NOMO-1 (cell line): Measurements from ENCODE around the gene CFAP73.
A peak's percentile ranks its signal among the peaks of the same experiment; 100 is the strongest.
"Not testable (repeated sequence)": the region's sequence is repeated elsewhere in the genome, so short reads cannot be mapped to it uniquely, and the experiment has no call there.

Experiments used
- DNase-seq, 2 experiments: peaks; one replicate each; lab custom pipeline; 2025; ENCODE audit not compliant: unreplicated experiment in 2 of 2; lab: John Stamatoyannopoulos, UW

Gene CFAP73

GRCh38 chr12:113140706-113141105, 8.8 kb upstream of the CFAP73 start:
- no peak for DNase-seq

- not testable (repeated sequence) for DNase-seq
Observed at GRCh38 chr12:113141716-113142115, 7.8 kb upstream of the CFAP73 start.

GRCh38 chr12:113142173-113142885, 7.2 kb upstream of the CFAP73 start:
- peak; percentile 79 to 83 for DNase-seq

DNA sequence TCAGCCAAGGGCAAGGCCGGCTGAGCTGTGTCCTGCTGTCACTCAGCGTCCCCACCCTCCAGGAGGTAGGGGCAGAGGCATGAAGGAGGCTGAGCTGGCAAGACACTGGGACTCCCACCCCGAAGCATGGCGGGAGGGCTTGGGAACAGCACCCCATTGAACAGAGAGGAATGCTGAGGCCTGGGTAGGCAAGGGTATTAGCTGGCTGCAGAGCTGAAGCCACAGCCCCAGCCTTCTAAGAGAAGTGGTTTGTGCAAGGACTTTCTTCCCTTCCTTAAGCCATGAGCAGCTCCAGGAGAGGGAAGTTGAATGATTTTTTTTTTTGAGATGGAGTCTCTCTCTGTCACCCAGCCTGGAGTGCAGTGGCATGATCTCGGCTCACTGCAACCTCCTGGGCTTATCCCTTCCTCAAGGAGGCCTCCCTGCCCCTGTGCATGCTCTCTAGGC, 6.6 kb upstream of the CFAP73 start:
- peak in 1 of 2 experiments; percentile 52 for DNase-seq

- no peak for DNase-seq
Observed at GRCh38 chr12:113143959-113144358, 5.6 kb upstream of the CFAP73 start.

- DNase-seq: no peak
Observed at GRCh38 chr12:113144806-113145205, 4.7 kb upstream of the CFAP73 start.

- DNase-seq: no peak
Observed at GRCh38 chr12:113145720-113146551, 3.6 kb upstream of the CFAP73 start.

- no peak for DNase-seq
Observed at GRCh38 chr12:113146999-113147398, 2.5 kb upstream of the CFAP73 start.

DNA sequence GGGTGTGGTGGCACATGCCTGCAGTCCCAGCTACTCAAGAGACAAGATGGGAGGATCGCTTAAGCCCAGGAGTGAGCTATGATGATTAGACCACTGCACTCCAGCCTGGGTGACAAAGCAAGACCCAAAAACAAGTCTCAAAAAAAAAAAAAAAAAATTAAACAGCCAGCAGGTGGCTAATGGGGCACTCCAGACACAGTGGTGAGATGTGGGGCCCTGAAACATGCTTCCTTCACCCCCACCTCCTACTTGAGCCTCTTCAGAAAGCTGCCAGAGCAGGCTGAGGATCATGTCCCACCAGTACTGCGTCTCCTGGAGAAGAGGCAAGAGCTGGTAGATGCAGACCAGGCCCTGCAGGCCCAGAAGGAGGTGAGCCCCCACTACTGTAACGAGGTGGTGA, 2.1 kb downstream of the CFAP73 start:
- no peak for DNase-seq

- no peak for DNase-seq
Observed at GRCh38 chr12:113152196-113152834, 2.8 kb downstream of the CFAP73 start.

GRCh38 chr12:113152835-113153814, 3.6 kb downstream of the CFAP73 start:
- peak; percentile 66 to 72 for DNase-seq

DNA sequence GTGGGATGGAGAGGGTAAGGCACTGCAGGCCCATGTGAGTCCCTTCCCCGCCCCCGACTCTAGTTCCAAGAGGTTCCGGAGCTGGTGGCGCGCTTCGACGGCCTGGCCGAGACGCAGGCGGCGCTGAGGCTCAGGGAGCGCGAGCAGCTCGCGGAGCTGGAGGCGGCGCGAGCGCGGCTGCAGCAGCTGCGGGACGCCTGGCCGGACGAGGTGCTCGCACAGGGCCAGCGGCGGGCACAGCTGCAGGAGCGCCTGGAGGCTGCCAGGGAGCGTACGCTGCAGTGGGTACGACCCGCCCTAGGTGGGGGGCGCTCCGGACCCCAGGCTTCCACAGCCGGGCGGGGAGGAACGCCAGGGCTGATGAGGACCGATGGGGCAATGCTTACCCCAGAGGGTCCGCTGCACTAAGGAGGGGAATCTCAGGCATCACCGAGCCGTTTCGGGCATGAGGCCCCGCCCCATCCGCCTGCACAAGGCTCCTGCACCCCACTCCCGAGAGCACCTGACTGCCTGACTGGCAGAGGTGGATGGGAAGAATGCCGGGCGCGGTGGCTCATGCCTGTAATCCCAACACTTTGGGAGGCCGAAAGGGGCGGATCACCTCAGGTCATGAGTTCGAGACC, 4.9 kb downstream of the CFAP73 start:
- no peak for DNase-seq

DNA sequence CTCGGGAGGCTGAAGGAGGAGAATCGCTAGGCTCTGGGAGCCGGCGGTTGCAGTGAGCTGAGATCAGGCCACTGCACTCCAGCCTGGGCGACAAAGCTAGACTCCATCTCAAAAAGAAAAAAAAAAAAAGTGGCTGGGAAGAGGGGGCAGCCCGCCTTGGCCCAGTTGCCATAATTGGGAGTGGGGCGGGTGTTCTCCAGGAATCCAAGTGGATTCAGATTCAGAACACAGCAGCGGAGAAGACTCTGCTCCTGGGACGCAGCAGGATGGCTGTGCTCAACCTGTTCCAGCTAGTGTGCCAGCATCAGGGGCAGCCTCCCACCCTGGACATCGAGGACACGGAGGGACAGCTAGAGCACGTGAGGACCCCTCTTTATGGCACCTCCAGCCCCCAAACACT, 5.5 kb downstream of the CFAP73 start:
- no peak for DNase-seq

DNA sequence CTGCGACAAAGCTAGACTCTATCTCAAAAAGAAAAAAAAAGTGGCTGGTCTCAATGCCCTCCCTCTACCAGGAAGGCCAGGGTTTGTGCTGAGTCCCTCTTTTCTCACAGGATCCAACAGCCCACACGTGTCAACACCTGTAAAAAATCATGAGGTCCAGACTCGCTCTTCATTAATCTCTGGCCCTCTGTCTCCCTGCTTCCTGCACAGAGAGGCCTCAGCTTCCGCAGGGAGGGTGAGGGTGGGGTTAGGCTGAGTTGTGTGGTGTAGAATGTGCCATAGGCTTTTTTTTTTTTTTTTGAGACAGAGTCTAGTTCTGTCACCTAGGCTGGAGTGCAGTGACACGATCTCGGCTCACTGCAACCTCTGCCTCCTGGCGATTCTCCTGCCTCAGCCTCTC, 6.1 kb downstream of the CFAP73 start:
- DNase-seq: no peak

GRCh38 chr12:113157218-113157859, 7.8 kb downstream of the CFAP73 start:
- no peak for DNase-seq

GRCh38 chr12:113158439-113159203, 9.1 kb downstream of the CFAP73 start:
- DNase-seq: no peak

DNA sequence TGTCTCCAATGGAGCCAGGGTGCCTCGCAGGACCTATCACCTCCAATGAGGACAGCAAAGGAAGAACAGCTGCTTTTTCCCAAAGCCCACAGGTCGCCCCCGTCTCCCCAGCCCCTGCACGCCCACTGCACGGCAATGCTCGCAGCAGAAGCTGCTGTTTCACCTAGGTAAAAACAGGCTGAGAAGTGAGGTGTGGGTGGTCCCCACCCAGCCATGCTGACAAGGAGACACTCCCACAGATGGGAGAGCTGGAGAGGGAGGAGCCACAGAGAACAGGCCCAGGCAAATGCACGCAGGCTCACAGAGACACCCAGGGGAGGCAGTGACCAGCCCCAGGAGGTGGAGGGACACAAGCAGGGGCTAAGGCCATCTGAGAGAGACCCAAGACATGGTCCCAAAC, 10.4 kb downstream of the CFAP73 start:
- no peak for DNase-seq

DNA sequence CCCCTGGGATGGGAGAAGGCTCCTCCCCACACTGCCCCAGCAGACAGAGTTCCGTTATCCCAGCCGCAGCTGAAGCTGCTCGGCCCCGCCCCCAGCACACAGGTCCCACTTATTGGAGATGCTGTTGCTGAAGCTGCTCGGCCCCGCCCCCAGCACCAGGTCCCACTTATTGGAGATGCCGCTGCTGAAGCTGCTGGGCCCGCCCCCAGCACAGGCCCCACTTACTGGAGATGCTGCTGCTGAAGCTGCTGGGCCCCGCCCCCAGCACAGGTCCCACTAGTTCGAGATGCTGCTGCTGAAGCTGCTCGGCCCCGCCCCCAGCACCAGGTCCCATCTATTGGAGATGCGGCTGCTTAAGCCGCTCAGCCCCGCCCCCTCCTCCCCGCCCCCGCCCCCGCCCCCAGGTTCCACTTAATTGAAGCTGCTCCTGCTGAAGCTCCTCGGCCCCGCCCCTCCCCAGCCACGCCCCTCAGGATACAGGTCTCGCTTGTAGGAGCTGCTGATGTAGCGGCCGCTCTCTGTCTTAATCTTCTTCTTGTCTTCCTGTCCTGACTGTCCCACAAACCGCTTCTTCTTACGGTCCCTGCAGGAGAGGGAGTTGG, 12.0 kb downstream of the CFAP73 start:
- no peak for DNase-seq
